ENCODE data around the gene CCL2. TPM values are rescaled to one million over a fixed set of nuclear protein-coding genes. Genes with fewer than 3 reads are reported as not detected.
"Not testable (repeated sequence)": the region's sequence is repeated elsewhere in the genome, so short reads cannot be mapped to it uniquely, and the experiment has no call there.

CCL2 gene
- total and polyA plus RNA-seq, 5 experiments from 2014 or later, result 2.6 to 3.1 TPM; not detected in 3

- POLR2A ChIA-PET, result no interaction called here
- no peak overlapping the region for H3K4me3 Mint-ChIP-seq
- DNase-seq, result no peak
- peaks cover 0 to 19% (median 10%) of the 10 kb centered on the region in 9 donors for H3K9me3 Mint-ChIP-seq
- ATAC-seq, result no peak
- H3K27me3 Mint-ChIP-seq, result peaks cover 17 to 37% (median 29%) of the 10 kb centered on the region in 5 donors
- H3K4me1 Mint-ChIP-seq, result peaks cover 0 to 1% (median 0%) of the 10 kb centered on the region in 4 donors
- H3K27ac Mint-ChIP-seq, result no peak overlapping the region
- peaks cover 0 to 8% (median 0%) of the 10 kb centered on the region in 3 donors for H3K36me3 Mint-ChIP-seq
Observed at GRCh38 chr17:34226011-34226743, 28.9 kb upstream of the CCL2 start.

GRCh38 chr17:34226744-34227034 lies 28.4 kb upstream of the CCL2 start:
- Mint-ChIP-seq H3K9me3 (peaks cover 0 to 19% (median 10%) of the 10 kb centered on the region in 9 donors), H3K4me1 (peaks cover 0 to 1% (median 0%) of the 10 kb centered on the region in 4 donors), H3K4me3 (no peak overlapping the region), H3K36me3 (peaks cover 0 to 8% (median 0%) of the 10 kb centered on the region in 3 donors), H3K27me3 (peaks cover 17 to 37% (median 27%) of the 10 kb centered on the region in 5 donors), H3K27ac (no peak overlapping the region)
- POLR2A ChIA-PET, result no interaction called here
- DNase-seq (no peak), ATAC-seq (no peak)

GRCh38 chr17:34227293-34227692 lies 27.8 kb upstream of the CCL2 start:
- POLR2A ChIA-PET, H3K4me3 Mint-ChIP-seq, H3K4me1 Mint-ChIP-seq, DNase-seq, ATAC-seq, H3K36me3 Mint-ChIP-seq, H3K27ac Mint-ChIP-seq: not testable (repeated sequence)
- Mint-ChIP-seq H3K27me3 (peaks cover 13 to 31% (median 24%) of the 10 kb centered on the region in 5 donors), H3K9me3 (peaks cover 0 to 19% (median 10%) of the 10 kb centered on the region in 9 donors)

- DNase-seq, result no peak
- Mint-ChIP-seq H3K27ac (no peak overlapping the region), H3K9me3 (peaks cover 0 to 19% (median 10%) of the 10 kb centered on the region in 9 donors), H3K4me3 (no peak overlapping the region), H3K36me3 (peaks cover 0 to 8% (median 0%) of the 10 kb centered on the region in 3 donors), H3K27me3 (peaks cover 13 to 30% (median 25%) of the 10 kb centered on the region in 5 donors), H3K4me1 (peaks cover 0 to 1% (median 0%) of the 10 kb centered on the region in 4 donors)
- ATAC-seq, result no peak
- POLR2A ChIA-PET, result no interaction called here
Observed at GRCh38 chr17:34227707-34228106, 27.4 kb upstream of the CCL2 start.

GRCh38 chr17:34228781-34229180 lies 26.3 kb upstream of the CCL2 start:
- POLR2A ChIA-PET, result no interaction called here
- no peak overlapping the region for H3K4me3 Mint-ChIP-seq

GRCh38 chr17:34230342-34230741 lies 24.7 kb upstream of the CCL2 start:
- POLR2A ChIA-PET, result no interaction called here
- no peak overlapping the region for H3K4me3 Mint-ChIP-seq
- H3K9me3 Mint-ChIP-seq, result peaks cover 0 to 19% (median 10%) of the 10 kb centered on the region in 9 donors
- DNase-seq (no peak), ATAC-seq (no peak)
- peaks cover 0 to 8% (median 0%) of the 10 kb centered on the region in 3 donors for H3K36me3 Mint-ChIP-seq
- H3K27me3 Mint-ChIP-seq, result peaks cover 6 to 26% (median 22%) of the 10 kb centered on the region in 5 donors
- H3K27ac Mint-ChIP-seq, result no peak overlapping the region
- H3K4me1 Mint-ChIP-seq, result peaks cover 0 to 9% (median 0%) of the 10 kb centered on the region in 4 donors

More at GRCh38 chr17:34228781-34229180, 26.3 kb upstream of the CCL2 start:
- Mint-ChIP-seq H3K27me3 (peaks cover 12 to 27% (median 25%) of the 10 kb centered on the region in 5 donors), H3K27ac (no peak overlapping the region), H3K9me3 (peaks cover 0 to 19% (median 10%) of the 10 kb centered on the region in 9 donors), H3K36me3 (peaks cover 0 to 8% (median 0%) of the 10 kb centered on the region in 3 donors), H3K4me1 (peaks cover 0 to 6% (median 0%) of the 10 kb centered on the region in 4 donors)
- ATAC-seq (no peak), DNase-seq (no peak)

GRCh38 chr17:34234616-34235015 lies 20.5 kb upstream of the CCL2 start:
- ATAC-seq (no peak), DNase-seq (no peak)
- peaks cover 0 to 2% (median 0%) of the 10 kb centered on the region in 3 donors for H3K36me3 Mint-ChIP-seq
- no peak overlapping the region for H3K27ac Mint-ChIP-seq
- no peak overlapping the region for H3K4me3 Mint-ChIP-seq
- H3K4me1 Mint-ChIP-seq, result peaks cover 0 to 8% (median 0%) of the 10 kb centered on the region in 4 donors
- POLR2A ChIA-PET, result no interaction called here
- H3K9me3 Mint-ChIP-seq, result peaks cover 0 to 9% (median 4%) of the 10 kb centered on the region in 9 donors
- peaks cover 2 to 26% (median 16%) of the 10 kb centered on the region in 5 donors for H3K27me3 Mint-ChIP-seq

GRCh38 chr17:34235389-34236028 lies 19.6 kb upstream of the CCL2 start:
- peaks cover 0 to 8% (median 0%) of the 10 kb centered on the region in 4 donors for H3K4me1 Mint-ChIP-seq
- DNase-seq, result no peak
- H3K4me3 Mint-ChIP-seq, result no peak overlapping the region
- no peak overlapping the region for H3K27ac Mint-ChIP-seq
- no peaks in the 10 kb centered on the region for H3K36me3 Mint-ChIP-seq
- no peak for ATAC-seq
- H3K9me3 Mint-ChIP-seq, result peaks cover 0 to 4% (median 2%) of the 10 kb centered on the region in 9 donors
- POLR2A ChIA-PET, result no interaction called here
- H3K27me3 Mint-ChIP-seq, result peaks cover 2 to 25% (median 16%) of the 10 kb centered on the region in 5 donors

GRCh38 chr17:34236281-34236892 lies 18.7 kb upstream of the CCL2 start:
- no peak for ATAC-seq

GRCh38 chr17:34237458-34237857 lies 17.6 kb upstream of the CCL2 start:
- Mint-ChIP-seq H3K9me3 (no peaks in the 10 kb centered on the region), H3K4me1 (peaks cover 0 to 18% (median 0%) of the 10 kb centered on the region in 4 donors), H3K27me3 (peaks cover 2 to 18% (median 8%) of the 10 kb centered on the region in 5 donors), H3K27ac (no peak overlapping the region), H3K36me3 (no peaks in the 10 kb centered on the region), H3K4me3 (no peak overlapping the region)
- POLR2A ChIA-PET, result no interaction called here
- DNase-seq (no peak), ATAC-seq (no peak)

More at GRCh38 chr17:34236281-34236892, 18.7 kb upstream of the CCL2 start:
- no peak for DNase-seq
- H3K4me1 Mint-ChIP-seq, result peaks cover 0 to 11% (median 0%) of the 10 kb centered on the region in 4 donors
- H3K36me3 Mint-ChIP-seq, result no peaks in the 10 kb centered on the region
- no peaks in the 10 kb centered on the region for H3K9me3 Mint-ChIP-seq
- H3K4me3 Mint-ChIP-seq, result no peak overlapping the region
- POLR2A ChIA-PET, result no interaction called here
- peaks cover 2 to 18% (median 8%) of the 10 kb centered on the region in 5 donors for H3K27me3 Mint-ChIP-seq
- peak overlapping the region in 1 of 10 donors; percentile 26 for H3K27ac Mint-ChIP-seq

- ATAC-seq, result no peak
- no peaks in the 10 kb centered on the region for H3K9me3 Mint-ChIP-seq
- peaks cover 0 to 18% (median 2%) of the 10 kb centered on the region in 5 donors for H3K27me3 Mint-ChIP-seq
- H3K27ac Mint-ChIP-seq, result no peak overlapping the region
- H3K36me3 Mint-ChIP-seq, result no peaks in the 10 kb centered on the region
- POLR2A ChIA-PET, result no interaction called here
- no peak overlapping the region for H3K4me3 Mint-ChIP-seq
- DNase-seq, result no peak
- peaks cover 0 to 16% (median 0%) of the 10 kb centered on the region in 4 donors for H3K4me1 Mint-ChIP-seq
Observed at GRCh38 chr17:34241062-34241461, 14.0 kb upstream of the CCL2 start.

- peaks cover 0 to 9% (median 2%) of the 10 kb centered on the region in 5 donors for H3K27me3 Mint-ChIP-seq
- peak overlapping the region in 1 of 10 donors; percentile 17 for H3K27ac Mint-ChIP-seq
- ATAC-seq (no peak), DNase-seq (no peak)
- no peaks in the 10 kb centered on the region for H3K36me3 Mint-ChIP-seq
- H3K4me1 Mint-ChIP-seq, result peaks cover 0 to 20% (median 0%) of the 10 kb centered on the region in 4 donors
- POLR2A ChIA-PET, result no interaction called here
- peak overlapping the region in 1 of 10 donors; percentile 22 for H3K4me3 Mint-ChIP-seq
- no peaks in the 10 kb centered on the region for H3K9me3 Mint-ChIP-seq
Observed at GRCh38 chr17:34242587-34243363, 12.3 kb upstream of the CCL2 start.

Data from naive thymus-derived CD8-positive, alpha-beta T cell (primary cell).